HEK293 (cell line): ENCODE measurements around the gene NR2C2.

Experiments used
- CTCF ChIA-PET: fragments of 350-600 bp; formaldehyde crosslinking; extraction: SDS; loops from one replicate; lab custom pipeline; 2021; ENCODE audit warnings: antibody characterized with exemption; lab: Yijun Ruan, JAX
- POLR2A ChIA-PET: fragments of 300-600 bp; formaldehyde crosslinking; extraction: SDS; loops from one replicate; lab custom pipeline; 2020; ENCODE audit warnings: antibody characterized with exemption, inconsistent platforms; lab: Yijun Ruan, JAX
- H3K27ac ChIP-seq: fragments of 200-500 bp; sonication (Bioruptor generic); 2 replicates; pipeline ENCODE4 v1.5.1; 2014; ENCODE audit warnings: low read depth, low read length, control low read depth, inconsistent platforms; ENCODE audit errors: extremely low read depth
- H3K36me3 ChIP-seq, 2 experiments: fragments of 200-500 bp in 1 of 2; sonication (Bioruptor generic) in 1 of 2; 1 replicate in 1 of 2; 2 replicates in 1 of 2; pipeline ENCODE4 v1.5.1; 2014 to 2017; ENCODE audit warnings: inconsistent platforms in 2 of 2, low read length in 2 of 2; ENCODE audit not compliant: control insufficient read depth in 2 of 2, insufficient read depth in 1 of 2
- H3K4me1 ChIP-seq: fragments of 200-500 bp; sonication (Bioruptor generic); 2 replicates; pipeline ENCODE4 v1.5.1; 2014; ENCODE audit warnings: mild to moderate bottlenecking, low read length, inconsistent platforms; ENCODE audit not compliant: control insufficient read depth, insufficient read depth
- H3K4me3 ChIP-seq: 2 replicates; pipeline ENCODE4 v1.5.1; 2011; ENCODE audit warnings: low read depth, mild to moderate bottlenecking, control low read depth, low read length, moderate library complexity
- H3K9me3 ChIP-seq: fragments of 200-500 bp; sonication (Bioruptor generic); 2 replicates; pipeline ENCODE4 v1.5.1; 2014; ENCODE audit warnings: low read depth, low read length, inconsistent platforms; ENCODE audit not compliant: control insufficient read depth, insufficient read depth
- GLI2 ChIP-seq: fragments of 450-650 bp; formaldehyde crosslinking; IDR thresholded peaks from 2 replicates; pipeline ENCODE4; 2017; ENCODE audit warnings: missing biosample characterization, missing genetic modification characterization, low read depth, borderline replicate concordance
- GLI4 ChIP-seq: fragments of 450-650 bp; formaldehyde crosslinking; IDR thresholded peaks from 2 replicates; pipeline ENCODE4 v1.5.1; 2016; ENCODE audit warnings: missing biosample characterization, missing genetic modification characterization
- MEIS1 ChIP-seq: sonication (generic); formaldehyde crosslinking; IDR thresholded peaks from 2 replicates; pipeline ENCODE4 v1.8.1; 2022; ENCODE audit warnings: missing genetic modification reagents, mild to moderate bottlenecking, borderline replicate concordance
- TRIM28 ChIP-seq: IDR thresholded peaks from 2 replicates; pipeline ENCODE4 v1.6.1; 2011; ENCODE audit warnings: low read length, control low read depth, borderline replicate concordance
- ZBTB1 ChIP-seq: fragments of 450-650 bp; formaldehyde crosslinking; IDR thresholded peaks from 2 replicates; pipeline ENCODE4 v1.5.1; 2016; ENCODE audit warnings: missing biosample characterization, missing genetic modification characterization
- ZIC2 ChIP-seq: fragments of 450-650 bp; formaldehyde crosslinking; IDR thresholded peaks from 2 replicates; pipeline ENCODE4 v1.5.1; 2016; ENCODE audit warnings: missing biosample characterization, missing genetic modification characterization
- ZNF2 ChIP-seq: fragments of 450-650 bp; formaldehyde crosslinking; IDR thresholded peaks from 2 replicates; pipeline ENCODE4 v1.5.1; 2016; ENCODE audit warnings: missing biosample characterization, missing genetic modification characterization
- ZNF416 ChIP-seq: fragments of 450-650 bp; formaldehyde crosslinking; IDR thresholded peaks from 2 replicates; pipeline ENCODE4 v1.5.1; 2016; ENCODE audit warnings: missing biosample characterization, missing genetic modification characterization
- ZNF473 ChIP-seq: fragments of 450-650 bp; formaldehyde crosslinking; IDR thresholded peaks from 2 replicates; pipeline ENCODE4 v1.5.1; 2017; ENCODE audit warnings: missing biosample characterization, missing genetic modification characterization
- ZNF488 ChIP-seq: fragments of 450-650 bp; formaldehyde crosslinking; IDR thresholded peaks from 2 replicates; pipeline ENCODE4 v1.5.1; 2016; ENCODE audit warnings: missing biosample characterization, missing genetic modification characterization
- ZNF510 ChIP-seq: fragments of 450-650 bp; formaldehyde crosslinking; IDR thresholded peaks from 2 replicates; pipeline ENCODE4 v1.5.1; 2018; ENCODE audit warnings: mild to moderate bottlenecking, missing genetic modification characterization, missing biosample characterization; ENCODE audit not compliant: insufficient replicate concordance
- ZNF521 ChIP-seq: fragments of 450-650 bp; formaldehyde crosslinking; IDR thresholded peaks from 2 replicates; pipeline ENCODE4 v1.5.1; 2017; ENCODE audit warnings: missing biosample characterization, mild to moderate bottlenecking, missing genetic modification characterization
- ZNF549 ChIP-seq: fragments of 450-650 bp; IDR thresholded peaks from 2 replicates; pipeline ENCODE4 v1.5.1; 2018; ENCODE audit warnings: missing biosample characterization, missing genetic modification characterization, mild to moderate bottlenecking, inconsistent platforms, moderate library complexity
- ZNF558 ChIP-seq: fragments of 450-650 bp; formaldehyde crosslinking; IDR thresholded peaks from 2 replicates; pipeline ENCODE4 v1.5.1; 2016; ENCODE audit warnings: missing biosample characterization, missing genetic modification characterization
- ZNF560 ChIP-seq: fragments of 450-650 bp; formaldehyde crosslinking; IDR thresholded peaks from 2 replicates; pipeline ENCODE4 v1.5.1; 2017; ENCODE audit warnings: missing biosample characterization, missing genetic modification characterization, borderline replicate concordance
- ZNF645 ChIP-seq: fragments of 450-650 bp; formaldehyde crosslinking; IDR thresholded peaks from 2 replicates; pipeline ENCODE4; 2016; ENCODE audit warnings: missing biosample characterization, missing genetic modification characterization
- ZSCAN30 ChIP-seq: fragments of 450-650 bp; IDR thresholded peaks from 2 replicates; pipeline ENCODE4 v1.5.1; 2018; ENCODE audit warnings: missing biosample characterization, mild to moderate bottlenecking, missing genetic modification characterization, moderate library complexity
- TF ChIP-seq, protein P1 (sequence below): fragments of 450-650 bp; formaldehyde crosslinking; IDR thresholded peaks from 2 replicates; pipeline ENCODE4 v1.5.1; 2016; ENCODE audit warnings: missing biosample characterization, missing genetic modification characterization

Gene NR2C2

DNA sequence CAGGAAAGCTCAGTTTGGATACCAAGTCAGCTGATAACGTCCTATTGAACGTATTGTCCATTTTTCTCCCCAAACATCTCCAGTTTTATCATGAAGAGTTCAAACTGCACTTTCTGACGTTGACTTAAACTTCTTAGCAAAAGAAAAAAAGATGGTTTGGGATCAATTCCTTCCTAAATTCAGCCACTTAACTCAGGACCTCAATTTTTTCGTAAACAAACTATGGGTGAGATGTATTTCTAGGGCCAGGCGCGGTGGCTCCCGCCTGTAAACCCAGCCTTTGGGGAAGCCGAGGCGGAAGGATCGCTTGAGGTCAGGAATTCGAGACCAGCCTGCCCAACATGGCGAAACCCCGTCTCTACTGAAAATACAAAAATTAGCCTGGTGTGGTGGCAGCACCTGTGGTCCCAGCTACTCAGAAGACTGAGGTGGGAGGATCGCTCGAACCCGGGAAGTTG is 118.2 kb downstream of the NR2C2 start:
- Histone ChIP-seq H3K36me3 (peaks cover 0 to 24% of the 10 kb centered on the region in 2 experiments; a peak in 2 of 3 replicates), H3K4me3 (peak overlapping the region; percentile 90), H3K4me1 (no peaks in the 10 kb centered on the region), H3K9me3 (no peaks in the 10 kb centered on the region), H3K27ac (no peak overlapping the region)
- ChIA-PET POLR2A (interaction anchor here (1.0 to 2.6 kb wide), 9 partner anchors 14 to 887 kb away, joined by 3 to 19 read pairs (median 5); partner anchors contain the start of genes BTD, CAPN7, HACL1 and LSM3), CTCF (interaction anchor here (0.6 to 1.2 kb wide), 2 partner anchors 43 to 283 kb away, joined by 3 read pairs; no protein-coding TSS in a partner anchor)
- TF ChIP-seq ZNF549 (tag by site-specific recombination) (no peak), ZNF558 (0 out of 2 replicates have a peak, but pooled peaks have one; percentile 21), ZNF473 (tag by site-specific recombination) (no peak)

DNA sequence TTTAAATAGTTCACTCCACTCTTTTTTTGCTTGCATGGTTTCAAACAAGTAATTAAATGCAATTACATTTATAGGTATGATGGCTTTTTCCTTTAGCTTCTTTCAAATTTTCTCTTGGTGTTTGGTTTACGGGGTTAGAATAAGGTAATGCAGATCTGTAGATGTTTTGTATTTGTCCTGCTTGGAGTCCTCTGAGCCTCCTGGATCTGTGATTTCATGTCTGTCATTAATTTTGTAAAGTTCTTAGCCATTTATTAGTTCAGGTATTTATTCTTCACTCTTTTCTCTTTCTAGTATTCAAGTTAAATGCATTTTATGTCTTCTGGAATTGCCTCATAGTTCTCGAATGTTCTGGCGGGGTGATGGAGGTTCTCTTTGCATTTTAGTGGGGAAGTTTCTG is 119.1 kb downstream of the NR2C2 start:
- H3K36me3 ChIP-seq: peaks cover 0 to 30% of the 10 kb centered on the region in 2 experiments; a peak in 1 of 3 replicates
- ChIA-PET CTCF (no interaction called here), POLR2A (no interaction called here)
- TF ChIP-seq ZNF560 (tag by site-specific recombination): no peak
- peak; percentile 98 for TF ChIP-seq ZNF558
- no peak for TF ChIP-seq ZNF416 (tag by site-specific recombination)
- H3K27ac ChIP-seq: no peak overlapping the region
- no peak overlapping the region for H3K4me3 ChIP-seq
- no peaks in the 10 kb centered on the region for H3K9me3 ChIP-seq
- no peaks in the 10 kb centered on the region for H3K4me1 ChIP-seq

DNA sequence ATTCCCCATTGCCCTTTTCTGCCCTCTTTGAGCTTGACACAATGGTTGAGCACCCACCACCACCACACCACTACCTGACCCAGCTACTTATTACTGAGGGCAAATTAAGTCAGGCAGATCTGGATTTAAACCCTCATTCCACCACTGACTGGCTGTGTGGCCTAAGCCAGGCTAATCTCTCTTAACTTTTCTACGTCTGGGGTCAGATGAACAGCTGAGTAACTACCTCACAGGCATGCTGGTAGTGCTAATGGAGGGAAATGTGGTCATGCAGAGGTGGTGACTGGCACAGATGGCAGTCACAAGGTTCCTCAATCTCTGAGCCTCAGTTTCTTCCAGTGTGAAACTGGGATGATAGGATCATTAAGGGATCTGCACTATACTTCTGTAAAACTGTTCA is 122.1 kb downstream of the NR2C2 start:
- Histone ChIP-seq H3K36me3 (peaks cover 15 to 38% of the 10 kb centered on the region in 2 experiments), H3K9me3 (no peaks in the 10 kb centered on the region), H3K4me1 (no peaks in the 10 kb centered on the region), H3K27ac (no peak overlapping the region), H3K4me3 (no peak overlapping the region)
- CTCF ChIA-PET: interaction anchor here (1.2 kb wide), 1 partner anchor 39 kb away, joined by 3 read pairs; no protein-coding TSS in a partner anchor
- TF ChIP-seq ZNF645: no peak
- TF ChIP-seq ZNF510 (tag by site-specific recombination): no peak
- TF ChIP-seq ZIC2 (tag by site-specific recombination): no peak
- no peak for TF ChIP-seq ZNF416 (tag by site-specific recombination)
- no peak for TF ChIP-seq ZBTB1 (tag by site-specific recombination)
- no peak for TF ChIP-seq MEIS1
- no peak for TF ChIP-seq ZNF2 (tag by site-specific recombination)
- TF ChIP-seq GLI4 (tag by site-specific recombination): no peak
- TF ChIP-seq, protein P1, sequence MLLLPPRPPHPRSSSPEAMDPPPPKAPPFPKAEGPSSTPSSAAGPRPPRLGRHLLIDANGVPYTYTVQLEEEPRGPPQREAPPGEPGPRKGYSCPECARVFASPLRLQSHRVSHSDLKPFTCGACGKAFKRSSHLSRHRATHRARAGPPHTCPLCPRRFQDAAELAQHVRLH (tag by site-specific recombination): no peak
- POLR2A ChIA-PET: no interaction called here

DNA sequence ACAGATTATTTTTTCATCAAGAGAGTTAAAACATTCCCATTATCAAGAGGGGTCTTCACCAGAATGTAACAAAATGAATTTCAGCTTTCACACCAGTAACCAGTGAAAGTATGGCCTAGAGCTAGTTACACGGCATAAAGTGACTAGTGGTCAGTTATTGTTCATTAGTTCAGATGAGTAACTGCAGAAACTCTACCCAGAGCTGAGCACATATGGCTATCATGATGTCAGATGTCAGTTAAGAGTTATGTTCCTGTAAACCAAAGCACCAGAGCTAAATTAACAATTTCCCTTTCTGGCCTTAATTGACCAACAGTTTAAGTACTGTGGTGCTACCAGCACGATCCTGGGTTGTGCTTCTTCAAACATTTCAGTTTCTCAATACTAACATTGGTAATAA is 124.3 kb downstream of the NR2C2 start:
- Histone ChIP-seq H3K9me3 (no peaks in the 10 kb centered on the region), H3K27ac (no peak overlapping the region), H3K36me3 (peaks cover 24 to 61% of the 10 kb centered on the region in 2 experiments), H3K4me1 (no peaks in the 10 kb centered on the region), H3K4me3 (no peak overlapping the region)
- ChIA-PET POLR2A (no interaction called here), CTCF (interaction anchor here (0.6 kb wide), 1 partner anchor 130 kb away, joined by 3 read pairs; no protein-coding TSS in a partner anchor)
- no peak for TF ChIP-seq ZNF473 (tag by site-specific recombination)
- TF ChIP-seq ZNF521 (tag by site-specific recombination): no peak
- TF ChIP-seq TRIM28: no peak
- no peak for TF ChIP-seq ZNF488 (tag by site-specific recombination)
- no peak for TF ChIP-seq ZSCAN30
- TF ChIP-seq GLI2 (tag by site-specific recombination): no peak
